HG03097 (cell line): ENCODE results near the gene CHD2.

Source experiments
- ATAC-seq: cut with Tn5 transposase; IDR thresholded peaks from one replicate; pipeline ENCODE4 v1.9.1; 2021; ENCODE audit not compliant: unreplicated experiment, low FRiP score

The CHD2 gene

GRCh38 chr15:92924216-92924615, 24.1 kb downstream of the CHD2 start:
- ATAC-seq, result no peak

- no peak for ATAC-seq
Observed at GRCh38 chr15:92925454-92925853, 25.3 kb downstream of the CHD2 start.

GRCh38 chr15:92928225-92928750, 28.2 kb downstream of the CHD2 start:
- no peak for ATAC-seq

- no peak for ATAC-seq
Observed at GRCh38 chr15:92929002-92929401, 28.9 kb downstream of the CHD2 start.

- no peak for ATAC-seq
Observed at GRCh38 chr15:92930054-92930621, 30.0 kb downstream of the CHD2 start.

DNA sequence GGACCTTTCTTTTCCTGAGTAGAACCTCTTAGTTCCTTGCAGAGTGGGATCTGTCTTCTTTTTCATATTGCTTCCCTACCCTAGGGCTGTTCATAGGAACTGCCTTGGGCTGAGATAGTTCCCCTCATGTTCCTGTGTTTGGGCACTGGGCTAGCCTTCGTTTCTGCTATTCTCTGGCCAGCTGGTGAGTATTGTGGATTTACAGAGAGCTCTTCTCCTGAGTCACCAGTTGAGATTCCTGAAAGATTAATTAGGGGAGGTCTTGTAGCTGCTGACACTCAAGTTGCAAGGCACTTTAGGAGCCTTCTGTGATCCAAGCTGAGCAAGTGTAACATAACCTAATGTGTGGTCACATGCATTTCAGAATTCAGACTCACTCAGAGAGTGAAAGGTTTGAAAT, 30.7 kb downstream of the CHD2 start:
- no peak for ATAC-seq

GRCh38 chr15:92932946-92933649, 33.0 kb downstream of the CHD2 start:
- ATAC-seq, result no peak

GRCh38 chr15:92933831-92934230, 33.7 kb downstream of the CHD2 start:
- ATAC-seq, result no peak

DNA sequence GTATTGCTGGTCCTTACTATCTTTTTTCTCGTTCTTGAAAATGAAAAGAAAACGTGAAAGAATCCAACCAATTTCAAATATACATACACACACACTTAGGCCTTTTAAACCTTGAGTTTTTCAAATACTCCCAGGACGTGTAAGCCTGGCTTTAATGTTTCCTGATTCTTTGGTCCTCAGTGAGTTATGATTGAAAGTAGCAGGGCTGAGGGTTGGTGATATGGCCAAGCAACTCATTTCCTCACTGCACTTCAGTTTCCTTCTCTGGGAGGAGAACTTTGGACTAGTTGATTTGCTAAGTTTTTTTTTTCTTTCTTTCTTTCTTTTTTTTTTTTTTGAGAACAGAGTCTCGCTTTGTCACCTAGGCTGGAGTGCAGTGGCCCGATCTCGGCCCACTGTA, 34.6 kb downstream of the CHD2 start:
- no peak for ATAC-seq

DNA sequence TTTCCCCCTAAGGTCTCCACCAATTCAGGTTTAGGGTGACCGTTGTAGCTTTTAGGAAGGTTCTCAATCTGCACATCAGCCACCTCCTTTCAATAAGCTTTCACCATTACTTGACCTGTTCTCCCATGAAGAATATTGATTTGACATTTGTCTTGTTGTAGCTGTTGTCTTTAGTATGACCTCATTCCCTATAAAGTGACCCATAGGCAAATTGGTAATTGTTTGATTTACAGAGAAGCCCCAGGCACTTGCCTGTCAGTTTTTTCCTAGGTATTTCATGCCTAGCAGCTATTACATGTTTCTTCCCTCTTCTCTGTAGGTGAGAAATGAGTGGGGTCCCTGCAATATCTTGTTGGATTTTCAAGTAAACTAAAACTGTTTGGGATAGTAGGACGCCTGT, 36.0 kb downstream of the CHD2 start:
- ATAC-seq, result no peak

DNA sequence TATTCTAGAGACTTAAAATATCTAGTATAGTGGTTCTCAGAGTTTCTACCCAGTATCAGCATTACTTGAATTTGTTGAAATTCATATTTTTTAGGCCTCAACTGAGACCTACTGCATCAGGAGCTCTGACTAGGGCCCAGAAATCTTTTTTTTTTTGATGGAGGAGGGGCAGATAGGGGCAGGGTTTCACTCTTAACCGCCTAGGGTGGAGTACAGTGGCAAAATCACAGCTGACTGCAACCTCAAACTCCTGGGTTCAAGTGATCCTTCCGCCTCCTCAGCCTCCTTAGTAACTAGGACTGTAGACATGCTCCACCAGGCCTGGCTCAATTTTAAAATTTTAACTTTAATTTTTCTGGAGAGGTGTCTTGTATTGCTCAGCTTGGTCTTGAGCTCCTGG, 36.6 kb downstream of the CHD2 start:
- no peak for ATAC-seq

GRCh38 chr15:92937901-92938300, 37.8 kb downstream of the CHD2 start:
- ATAC-seq, result no peak

- ATAC-seq, result no peak
Observed at GRCh38 chr15:92938387-92938786, 38.3 kb downstream of the CHD2 start.

- no peak for ATAC-seq
Observed at GRCh38 chr15:92941668-92942067, 41.5 kb downstream of the CHD2 start.

DNA sequence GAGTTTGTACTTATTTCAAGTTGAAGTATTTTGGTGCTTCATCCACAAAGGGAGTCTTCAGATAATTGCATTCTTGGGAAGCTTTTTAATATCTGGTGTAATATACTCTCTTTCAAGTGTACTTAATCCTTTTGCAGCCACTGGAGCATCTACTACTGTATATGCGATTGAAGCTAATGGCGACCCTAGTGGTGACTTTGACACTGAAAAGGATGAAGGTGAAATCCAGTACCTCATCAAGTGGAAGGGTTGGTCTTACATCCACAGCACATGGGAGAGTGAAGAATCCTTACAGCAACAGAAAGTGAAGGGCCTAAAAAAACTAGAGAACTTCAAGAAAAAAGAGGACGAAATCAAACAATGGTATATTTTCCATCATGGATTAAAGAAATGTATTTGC, 42.6 kb downstream of the CHD2 start:
- no peak for ATAC-seq

DNA sequence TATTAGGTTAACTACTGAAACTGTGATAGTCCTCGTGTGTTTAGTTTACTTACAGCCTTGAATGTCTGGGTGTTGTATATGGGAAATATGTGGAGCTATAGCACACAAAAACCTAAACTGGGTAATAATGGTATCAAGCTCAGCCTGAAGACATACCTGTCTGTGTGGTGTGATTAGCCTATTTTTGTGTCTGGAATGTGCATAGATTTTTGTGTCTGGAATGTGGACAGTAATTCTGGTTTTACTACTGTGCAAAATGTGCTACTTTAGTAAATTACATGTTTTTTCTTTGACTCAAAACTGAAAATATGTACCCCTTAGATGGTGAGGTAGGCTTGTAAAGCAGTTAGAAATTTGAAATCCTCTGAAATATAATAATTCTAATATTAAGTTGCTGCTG, 43.5 kb downstream of the CHD2 start:
- no peak for ATAC-seq

- ATAC-seq, result no peak
Observed at GRCh38 chr15:92944946-92945521, 44.9 kb downstream of the CHD2 start.

DNA sequence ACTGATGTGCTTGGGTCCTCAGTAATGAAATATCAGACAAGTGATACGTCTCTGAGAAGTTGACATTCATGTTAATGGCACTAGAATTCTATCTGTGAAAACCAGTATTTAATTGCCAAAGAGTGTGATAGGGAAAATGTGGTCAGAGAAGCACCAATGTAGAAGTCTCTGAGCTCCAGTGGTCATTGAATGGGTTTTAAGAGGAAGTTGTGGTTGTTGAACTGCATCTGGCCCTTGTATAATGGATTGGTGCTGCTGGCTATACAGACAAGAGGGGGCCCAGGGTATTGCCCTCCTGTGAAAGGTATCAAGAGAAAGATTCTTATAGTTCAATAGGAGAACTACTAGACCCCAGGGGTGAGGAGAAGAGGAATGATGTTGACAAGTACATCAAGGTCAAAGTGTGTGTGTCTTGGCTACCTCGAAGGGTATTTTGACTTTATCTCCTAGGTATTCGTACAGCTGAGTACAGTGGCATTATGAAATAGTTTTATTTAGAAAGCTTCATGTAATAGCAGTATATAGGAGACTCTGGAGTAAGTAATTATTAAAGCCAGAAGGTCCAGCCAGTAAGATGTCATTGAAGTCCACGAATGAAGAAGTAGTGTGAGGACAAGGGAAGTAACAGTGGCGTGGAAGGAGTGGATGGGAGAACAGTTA, 47.1 kb downstream of the CHD2 start:
- no peak for ATAC-seq

DNA sequence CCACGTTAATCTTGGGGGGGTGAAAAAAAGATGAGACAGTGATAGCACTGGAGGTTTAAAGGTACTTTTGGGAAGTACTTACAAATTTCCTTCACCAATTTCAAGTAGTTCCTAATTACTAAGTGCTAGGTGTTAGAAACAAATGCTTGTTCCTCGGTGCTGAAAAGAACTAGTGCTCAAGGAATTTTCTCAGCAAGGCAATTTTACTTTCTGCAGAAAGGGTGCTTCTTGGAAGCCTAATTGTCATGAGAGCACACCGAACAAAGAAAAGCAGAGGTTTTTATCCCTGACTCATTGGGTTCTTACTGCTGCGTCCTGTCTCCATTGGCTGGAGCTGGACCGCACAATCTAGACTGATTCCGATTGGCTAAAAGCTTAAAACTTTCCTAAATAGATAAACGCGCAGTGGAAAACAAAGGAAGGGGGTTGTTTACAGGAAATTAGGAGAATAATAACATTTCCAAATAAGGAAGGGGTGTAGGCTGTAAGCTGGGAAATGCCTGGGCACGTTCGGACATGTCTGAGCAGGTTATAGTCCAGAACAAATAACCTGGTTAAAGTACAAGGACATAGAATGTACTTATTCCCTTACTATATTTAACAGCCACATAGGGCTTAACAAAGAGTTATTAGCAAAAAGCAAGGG, 49.6 kb downstream of the CHD2 start:
- ATAC-seq, result no peak

DNA sequence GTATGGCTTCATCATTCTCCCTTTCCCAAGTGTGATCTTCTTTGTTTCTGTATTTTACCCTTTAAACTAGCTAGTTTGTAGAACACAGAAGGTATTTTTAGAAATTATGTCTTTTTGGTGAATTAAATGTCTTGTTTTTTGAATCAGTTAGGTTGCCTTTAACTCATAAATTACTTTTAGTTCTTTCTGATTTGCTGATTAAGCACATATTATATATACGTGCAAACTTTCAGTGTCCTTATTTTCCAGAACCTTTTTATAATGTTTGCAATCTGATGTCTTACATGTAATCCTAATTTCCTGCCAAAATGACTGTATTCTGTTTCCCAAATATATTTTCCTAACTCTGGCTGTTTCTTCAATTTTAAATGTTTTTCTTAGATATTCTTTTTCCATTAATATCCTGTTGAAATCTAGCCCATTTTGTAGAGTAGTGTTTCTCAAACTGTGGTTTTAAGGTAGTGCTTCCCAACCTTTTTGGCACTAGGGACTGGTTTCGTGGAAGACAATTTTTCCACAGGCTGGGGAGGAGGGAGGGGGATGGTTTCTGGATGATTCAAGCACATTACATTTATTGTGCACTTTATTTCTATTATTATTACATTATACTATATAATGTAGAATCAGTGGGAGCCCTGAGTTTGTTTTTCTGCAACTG, 51.8 kb downstream of the CHD2 start:
- no peak for ATAC-seq

GRCh38 chr15:92952458-92952850, 52.3 kb downstream of the CHD2 start:
- no peak for ATAC-seq
